NCI-H1105 treated with DMSO at 0.1 percent for 48 hours (cell line): ENCODE results near the gene ELK4.

Experiments
- DNase-seq: peaks from one replicate; lab custom pipeline; 2025; lab: John Stamatoyannopoulos, UW

Gene ELK4

GRCh38 chr1:205580923-205581180 is 51.0 kb downstream of the ELK4 start:
- no peak for DNase-seq

- no peak for DNase-seq
Measured at GRCh38 chr1:205580140-205580922, 51.5 kb downstream of the ELK4 start.

GRCh38 chr1:205579711-205580110 is 52.1 kb downstream of the ELK4 start:
- DNase-seq, result no peak

GRCh38 chr1:205578780-205579571 is 52.8 kb downstream of the ELK4 start:
- no peak for DNase-seq

GRCh38 chr1:205577874-205578658 is 53.7 kb downstream of the ELK4 start:
- DNase-seq, result no peak

- no peak for DNase-seq
Measured at GRCh38 chr1:205576805-205577761, 54.7 kb downstream of the ELK4 start.

- DNase-seq, result no peak
Measured at GRCh38 chr1:205576011-205576410, 55.8 kb downstream of the ELK4 start.

GRCh38 chr1:205575294-205575885 is 56.4 kb downstream of the ELK4 start:
- DNase-seq, result no peak

- DNase-seq, result no peak
Measured at GRCh38 chr1:205572421-205572820, 59.4 kb downstream of the ELK4 start.

GRCh38 chr1:205571747-205572146 is 60.1 kb downstream of the ELK4 start:
- DNase-seq, result no peak

- no peak for DNase-seq
Measured at GRCh38 chr1:205570796-205571537, 60.8 kb downstream of the ELK4 start.

- DNase-seq, result no peak
Measured at GRCh38 chr1:205570173-205570501, 61.7 kb downstream of the ELK4 start.

GRCh38 chr1:205569411-205570172 is 62.2 kb downstream of the ELK4 start:
- no peak for DNase-seq

GRCh38 chr1:205568469-205569361 is 63.1 kb downstream of the ELK4 start:
- no peak for DNase-seq

GRCh38 chr1:205568135-205568468 is 63.7 kb downstream of the ELK4 start:
- no peak for DNase-seq

- no peak for DNase-seq
Measured at GRCh38 chr1:205567716-205568115, 64.1 kb downstream of the ELK4 start.

GRCh38 chr1:205565799-205566198 is 66.0 kb downstream of the ELK4 start:
- DNase-seq, result no peak

GRCh38 chr1:205563927-205564441 is 67.8 kb downstream of the ELK4 start:
- DNase-seq, result no peak
